NCI-H524 (cell line): ENCODE measurements around the gene WNT7B.

Source experiments
- DNase-seq, 2 experiments: peaks; one replicate each; lab custom pipeline; 2025; lab: John Stamatoyannopoulos, UW

WNT7B gene

DNA sequence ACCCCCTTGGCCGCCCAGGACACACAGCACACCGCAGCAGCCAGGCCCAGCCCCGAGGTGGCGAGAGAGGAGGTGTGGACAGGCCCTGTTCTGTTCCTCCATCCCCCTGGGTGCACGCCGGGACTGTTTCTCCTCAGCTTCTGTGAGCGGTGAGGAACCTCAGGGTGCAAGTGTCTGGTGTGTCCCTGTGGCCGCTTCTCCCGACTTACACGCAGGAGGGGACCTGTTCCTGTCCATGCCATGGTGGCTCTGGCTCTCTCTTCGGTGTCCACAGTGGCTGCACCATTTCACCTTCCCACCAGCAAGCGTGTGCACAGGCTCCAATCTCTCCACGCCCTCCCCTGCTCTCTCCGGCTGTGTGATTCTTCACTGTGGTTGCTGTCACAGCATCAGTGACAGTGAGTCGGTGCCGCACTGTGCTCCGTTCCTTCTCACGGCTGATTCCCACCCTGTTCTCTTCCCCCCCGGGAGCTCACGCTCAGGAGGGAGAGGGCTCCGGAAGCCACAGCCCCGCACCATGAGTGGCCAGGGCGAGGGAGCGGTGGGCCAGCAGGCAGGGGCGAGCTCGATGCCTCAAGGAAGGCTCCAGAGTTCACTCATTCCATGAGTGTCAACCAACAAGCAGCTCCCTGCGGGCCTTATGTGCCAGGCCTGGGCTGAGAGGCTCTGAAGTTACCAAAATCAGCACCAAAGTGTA is 18.6 kb upstream of the WNT7B start:
- no peak for DNase-seq

DNA sequence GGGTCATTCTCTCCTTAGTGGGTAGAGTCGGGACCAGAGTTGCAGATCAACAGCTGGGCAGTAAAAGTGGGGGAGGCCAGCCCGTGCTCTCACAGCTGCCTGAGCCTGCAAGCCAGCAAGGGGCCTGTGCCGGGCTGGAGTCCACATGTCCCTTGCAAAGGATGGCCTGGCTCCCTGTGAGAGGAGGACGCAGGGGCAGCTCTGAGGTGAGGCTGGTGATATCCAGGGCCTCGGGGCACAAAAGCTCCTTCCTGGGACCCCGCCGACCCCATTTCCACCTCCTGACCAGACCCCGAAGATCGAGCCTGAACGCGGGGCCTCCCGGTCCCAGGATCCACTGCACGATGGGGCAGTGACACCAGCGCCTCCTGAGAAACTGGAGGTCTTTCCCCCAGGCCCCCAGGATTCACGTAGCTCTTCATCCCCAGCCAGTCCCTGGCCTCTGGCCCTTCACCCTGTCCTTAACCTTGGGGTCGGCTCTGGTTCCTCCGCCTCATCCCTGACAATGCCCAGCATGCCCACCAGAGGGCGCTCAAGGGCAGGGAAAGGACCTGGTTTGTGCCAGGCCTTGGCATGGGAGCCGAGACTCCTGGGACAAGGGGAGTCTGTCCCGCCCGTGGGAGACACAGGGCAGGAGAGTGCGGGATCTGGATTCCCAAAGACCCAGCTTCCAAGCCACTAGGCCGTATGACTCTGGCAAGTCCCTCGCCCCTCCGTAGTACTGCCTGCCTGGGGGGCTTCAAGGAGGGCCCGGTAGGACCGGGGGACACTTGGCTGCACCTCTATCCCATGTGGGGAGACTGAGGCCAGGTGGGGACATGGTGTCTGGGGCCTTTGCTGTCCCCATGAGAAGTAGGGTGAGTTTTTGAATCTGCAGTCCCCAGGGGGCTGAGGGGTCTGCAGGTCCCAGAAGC is 17.8 kb upstream of the WNT7B start:
- peak; percentile 39 to 71 for DNase-seq

DNA sequence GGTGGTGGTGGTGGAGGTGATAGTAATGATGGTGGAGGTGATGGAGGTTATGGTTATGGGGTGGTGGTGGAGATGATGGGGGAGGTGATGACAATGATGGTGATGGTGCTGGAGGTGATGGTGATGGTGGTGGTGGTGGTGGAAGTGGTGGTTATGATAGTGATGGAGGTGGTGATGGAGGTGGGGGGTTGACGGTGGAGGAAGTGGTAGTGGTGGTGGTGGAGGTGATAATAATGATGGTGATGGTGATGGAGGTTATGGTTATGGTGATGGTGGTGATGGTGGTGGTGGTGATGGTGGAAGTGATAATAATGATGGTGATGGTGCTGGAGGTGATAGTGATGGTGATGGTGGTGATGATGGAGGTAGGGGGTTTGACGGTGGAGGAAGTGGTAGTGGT is 16.9 kb upstream of the WNT7B start:
- DNase-seq = no peak

DNA sequence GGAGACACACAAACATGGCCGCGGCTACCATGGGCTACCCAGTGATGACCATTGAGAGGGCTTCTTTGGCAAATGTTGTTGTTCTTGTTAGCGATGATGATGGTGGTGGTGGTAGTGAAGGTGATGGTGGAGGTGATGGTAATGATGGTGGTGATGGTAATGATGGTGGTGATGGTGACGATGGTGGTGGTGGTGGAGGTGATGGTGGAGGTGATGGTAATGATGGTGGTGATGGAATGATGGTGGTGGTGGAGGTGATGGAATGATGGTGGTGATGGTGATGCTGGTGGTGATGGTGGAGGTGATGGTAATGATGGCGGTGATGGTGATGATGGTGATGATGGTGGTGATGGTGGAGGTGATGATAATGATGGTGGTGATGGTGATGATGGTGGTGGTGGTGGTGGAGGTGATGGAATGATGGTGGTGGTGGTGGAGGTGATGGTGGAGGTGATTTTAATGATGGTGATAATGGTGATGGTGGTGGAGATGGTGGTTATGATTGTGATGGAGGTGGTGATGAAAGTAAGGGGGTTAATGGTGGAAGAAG is 16.3 kb upstream of the WNT7B start:
- DNase-seq = no peak

DNA sequence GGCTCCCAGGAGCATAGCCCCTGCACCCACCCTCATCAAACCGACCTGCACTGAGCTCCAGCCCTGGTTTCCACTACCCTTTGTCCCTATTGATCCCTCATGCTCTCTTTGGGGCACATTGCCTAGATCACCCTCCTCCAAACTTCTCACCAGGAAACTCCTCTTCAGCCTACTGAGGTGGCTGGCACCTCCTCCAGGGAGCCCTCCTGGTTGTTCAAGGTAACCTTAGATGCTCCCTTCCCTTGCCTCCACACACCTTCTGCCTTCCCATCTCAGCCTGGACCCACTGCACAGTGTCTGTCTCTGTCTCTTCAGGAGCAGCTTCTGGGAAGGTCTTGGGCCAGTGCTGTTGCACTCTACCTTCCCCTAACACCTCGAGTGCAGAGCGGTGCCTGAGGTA is 15.8 kb upstream of the WNT7B start:
- no peak for DNase-seq

DNA sequence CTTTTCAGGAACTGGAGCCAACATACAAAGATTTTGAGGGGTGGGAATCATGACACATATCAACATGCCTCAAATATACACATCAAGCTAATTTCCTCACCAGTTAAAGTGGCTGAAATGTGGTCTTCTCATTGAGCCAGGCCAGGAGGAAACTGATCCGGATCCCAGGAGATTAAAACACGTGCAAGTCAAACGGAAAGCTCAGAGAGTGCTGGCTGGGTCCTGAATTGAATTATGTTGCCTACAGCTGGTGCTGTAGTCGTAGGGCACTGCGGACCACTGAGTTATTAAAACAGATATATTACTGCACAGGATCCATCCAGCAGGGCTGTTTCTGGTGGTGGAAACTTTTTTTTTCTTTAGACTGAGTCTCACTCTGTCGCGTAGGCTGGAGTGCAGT is 14.1 kb upstream of the WNT7B start:
- peak in 1 of 2 experiments; percentile 38 for DNase-seq

DNA sequence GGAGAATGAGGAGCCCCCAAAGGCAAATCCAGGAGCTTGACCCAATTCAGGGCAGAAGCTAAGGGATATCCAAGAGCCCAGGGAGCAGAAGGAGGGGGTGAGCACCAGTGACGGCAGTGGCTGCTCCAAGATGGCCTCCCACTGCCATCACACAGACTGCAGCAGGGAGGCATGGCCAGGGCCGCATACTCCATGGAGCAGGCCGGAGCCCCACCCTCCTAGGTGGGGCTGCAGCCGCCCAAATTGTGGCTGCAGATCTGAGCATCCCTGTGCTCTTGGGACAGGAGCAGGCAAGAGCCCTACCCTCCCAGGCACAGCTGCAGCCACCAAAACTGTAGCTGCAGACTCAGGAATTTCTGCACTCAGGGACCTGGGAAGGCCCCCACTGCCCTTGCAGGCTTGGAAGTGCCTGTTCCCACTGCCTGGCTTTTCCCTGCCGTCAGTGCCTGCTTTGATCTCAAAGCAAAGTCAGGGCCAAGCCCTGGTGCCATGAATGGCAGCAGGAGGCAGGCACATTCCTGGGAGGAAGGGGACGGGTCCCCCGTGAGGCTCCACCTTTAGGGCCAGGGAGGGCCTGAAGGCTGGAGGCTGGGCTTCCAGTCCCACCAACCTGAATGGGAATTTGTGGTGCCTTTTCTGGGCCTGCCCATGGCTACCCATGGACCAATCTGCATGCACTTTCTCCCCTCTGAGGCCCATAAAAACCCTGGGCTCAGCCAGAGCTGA is 10.3 kb upstream of the WNT7B start:
- no peak for DNase-seq

DNA sequence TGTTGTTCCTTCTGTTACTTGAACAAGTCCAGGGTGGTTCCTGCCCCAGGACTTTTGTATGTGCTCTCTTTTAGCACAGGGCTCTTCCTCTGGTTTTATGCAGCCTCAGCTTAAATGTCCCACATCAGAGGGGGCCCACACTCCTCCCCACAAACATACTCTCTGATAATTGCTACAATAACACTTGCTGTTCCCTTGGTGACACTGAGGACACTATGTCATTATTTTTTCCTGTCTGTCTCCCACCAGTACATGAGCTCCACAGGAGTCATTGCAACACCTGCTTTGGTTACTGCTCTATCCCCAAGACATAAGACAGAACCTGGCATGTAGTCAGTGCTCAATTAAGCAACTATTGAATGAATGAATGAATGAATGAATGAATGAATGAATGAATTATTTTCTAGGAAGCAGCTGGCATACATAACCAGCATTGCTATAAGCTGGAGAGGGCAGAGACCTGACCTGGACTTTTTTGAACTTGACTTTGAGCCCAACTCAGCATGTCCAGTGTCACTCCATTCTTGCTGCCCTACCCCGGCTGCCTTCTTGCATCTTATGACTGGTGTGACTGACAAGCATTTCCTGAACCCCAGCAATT is 7.5 kb upstream of the WNT7B start:
- no peak for DNase-seq

DNA sequence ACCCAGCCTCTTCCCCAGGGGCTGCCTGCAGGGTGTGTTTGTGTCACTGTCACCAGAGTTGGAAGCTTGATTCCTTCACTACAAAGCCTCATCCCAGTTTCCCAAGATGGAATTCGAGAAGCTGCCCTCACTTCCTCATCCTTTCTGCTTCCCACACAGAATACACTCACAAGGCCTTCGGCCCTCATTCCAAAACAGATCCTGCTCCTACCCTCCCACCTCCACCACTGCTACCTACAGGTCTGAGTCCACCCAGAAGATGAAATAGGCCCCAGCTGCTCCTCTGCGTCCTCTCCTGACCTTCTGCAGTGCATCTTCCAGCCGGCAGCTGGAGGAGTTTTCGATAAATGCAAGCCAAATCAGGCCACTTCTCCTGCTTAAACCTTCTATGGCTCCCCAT is 6.8 kb upstream of the WNT7B start:
- no peak for DNase-seq

DNA sequence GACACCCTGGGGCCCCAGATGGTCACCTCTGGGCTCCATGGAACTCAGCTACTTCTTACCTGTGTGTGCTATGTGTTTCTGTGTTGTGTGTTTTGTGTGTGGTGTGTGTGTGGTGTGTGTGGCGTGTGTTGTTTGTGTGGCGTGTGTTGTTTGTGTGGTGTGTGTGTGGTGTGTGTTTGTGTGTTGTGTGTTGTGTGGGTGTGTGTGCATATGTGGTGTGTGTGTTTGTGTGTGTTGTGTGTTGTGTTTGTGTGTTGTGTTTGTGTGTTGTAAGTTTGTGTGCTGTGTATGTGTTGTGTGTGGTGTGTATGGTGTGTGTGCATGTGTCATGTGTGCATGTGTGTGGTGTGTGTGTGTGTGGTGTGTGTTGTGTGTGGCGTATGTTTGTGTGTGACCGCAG is 3.8 kb upstream of the WNT7B start:
- DNase-seq = no peak

DNA sequence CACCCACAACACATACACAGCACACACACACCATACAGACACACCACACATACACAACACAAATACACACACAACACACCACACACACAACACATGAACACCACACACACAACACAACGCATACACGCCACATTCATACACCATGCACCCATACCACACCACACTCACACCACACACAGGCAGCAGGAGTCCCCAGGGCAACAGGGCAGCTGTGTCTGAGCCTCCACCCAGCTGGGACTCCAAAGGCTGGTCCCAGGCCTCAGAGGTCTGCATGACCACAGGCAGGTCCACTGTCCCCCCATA is 3.3 kb upstream of the WNT7B start:
- DNase-seq = no peak

DNA sequence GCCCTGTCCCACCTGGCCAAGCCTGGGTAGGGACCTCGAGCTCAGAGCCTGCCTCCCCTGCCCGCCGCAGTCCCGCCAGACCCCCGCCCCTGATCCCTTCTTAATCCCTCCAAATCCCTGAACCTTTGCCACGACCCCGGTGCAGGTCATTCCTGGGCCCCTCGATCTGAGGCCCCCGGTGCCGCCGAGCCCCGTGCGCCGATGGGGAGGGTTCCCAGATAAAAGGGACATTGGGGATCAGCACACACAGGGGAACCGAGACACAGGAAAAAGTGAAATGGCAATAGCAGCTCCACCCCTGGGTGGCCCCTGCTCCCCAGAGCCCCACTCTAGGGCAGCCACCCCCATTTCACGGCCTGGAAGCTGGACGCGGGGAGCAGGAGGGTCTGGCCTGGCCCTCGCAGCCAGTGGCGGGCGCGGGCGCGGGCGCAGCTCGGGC is 1.3 kb upstream of the WNT7B start:
- no peak for DNase-seq

DNA sequence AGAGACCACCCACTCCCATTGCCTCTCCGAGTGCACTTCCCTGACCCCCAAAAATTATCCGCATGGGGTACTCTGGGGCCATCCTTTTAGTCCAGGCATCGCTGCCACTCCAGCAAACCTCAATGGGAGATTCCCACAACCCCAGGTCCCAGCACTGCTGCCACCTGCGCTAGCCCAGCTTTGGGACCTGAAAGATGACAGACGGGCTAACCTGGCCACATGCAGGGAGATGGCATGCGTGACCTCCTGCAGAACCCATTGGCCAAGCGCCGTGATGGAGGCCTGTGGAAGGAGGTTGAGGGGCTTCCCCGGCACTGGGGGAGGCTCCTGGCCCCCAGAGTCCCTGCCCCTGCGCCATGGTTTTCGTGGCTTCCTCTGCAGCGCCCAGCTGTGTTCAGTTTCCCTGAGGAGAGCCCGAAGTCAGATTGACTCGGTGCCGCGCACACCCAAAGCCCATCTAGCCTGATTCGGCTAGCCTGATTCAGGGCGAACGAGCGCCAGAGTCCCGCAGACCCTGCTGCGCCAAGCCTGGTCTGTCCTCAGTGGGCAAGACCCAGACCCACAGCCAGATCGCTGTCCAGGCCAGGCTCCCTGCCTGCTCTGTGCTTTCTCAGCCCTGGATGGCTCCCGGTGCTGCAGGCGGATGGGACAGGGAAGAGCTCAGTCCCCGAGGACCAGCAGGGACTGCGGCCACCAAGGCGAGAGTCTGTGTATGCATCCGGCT is 751 bp upstream of the WNT7B start:
- peak; percentile 38 to 64 for DNase-seq

DNA sequence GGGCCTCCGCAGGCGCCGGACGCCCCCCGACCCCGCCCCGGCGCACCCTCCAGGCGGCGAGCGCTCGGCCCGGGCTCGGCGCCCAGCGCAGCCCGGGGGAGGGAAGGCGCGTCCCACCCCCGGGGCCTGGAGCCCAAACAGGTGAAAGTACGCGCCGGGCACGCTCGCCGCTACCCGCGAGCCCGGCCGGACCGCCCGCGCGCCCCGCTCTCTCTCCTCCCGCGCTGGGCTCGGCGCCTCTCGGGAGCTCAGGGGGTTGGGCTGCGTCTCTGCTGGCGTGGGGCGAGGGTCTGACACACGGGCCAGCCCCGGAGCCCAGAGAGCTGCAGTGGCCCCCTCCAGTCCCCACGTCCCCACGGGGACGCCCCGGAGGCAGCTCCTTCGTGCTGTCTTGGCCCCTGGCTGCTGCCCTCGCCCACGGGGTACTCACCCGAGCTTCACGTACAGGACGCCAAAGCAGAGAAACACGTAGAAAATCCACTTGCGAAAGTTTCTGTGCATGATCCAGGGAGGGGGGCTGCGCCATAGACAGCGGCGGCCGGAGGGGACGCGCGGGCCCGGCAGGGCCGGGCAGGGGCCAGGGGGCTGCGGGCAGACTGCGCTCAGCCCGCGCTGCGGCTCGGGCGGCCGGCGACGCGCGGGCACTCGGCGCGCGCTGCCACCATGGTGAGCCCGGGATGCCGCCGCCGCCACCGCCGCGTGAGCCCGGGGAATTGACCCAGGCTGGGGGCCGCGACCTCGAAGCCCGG is 534 bp downstream of the WNT7B start:
- DNase-seq = no peak

DNA sequence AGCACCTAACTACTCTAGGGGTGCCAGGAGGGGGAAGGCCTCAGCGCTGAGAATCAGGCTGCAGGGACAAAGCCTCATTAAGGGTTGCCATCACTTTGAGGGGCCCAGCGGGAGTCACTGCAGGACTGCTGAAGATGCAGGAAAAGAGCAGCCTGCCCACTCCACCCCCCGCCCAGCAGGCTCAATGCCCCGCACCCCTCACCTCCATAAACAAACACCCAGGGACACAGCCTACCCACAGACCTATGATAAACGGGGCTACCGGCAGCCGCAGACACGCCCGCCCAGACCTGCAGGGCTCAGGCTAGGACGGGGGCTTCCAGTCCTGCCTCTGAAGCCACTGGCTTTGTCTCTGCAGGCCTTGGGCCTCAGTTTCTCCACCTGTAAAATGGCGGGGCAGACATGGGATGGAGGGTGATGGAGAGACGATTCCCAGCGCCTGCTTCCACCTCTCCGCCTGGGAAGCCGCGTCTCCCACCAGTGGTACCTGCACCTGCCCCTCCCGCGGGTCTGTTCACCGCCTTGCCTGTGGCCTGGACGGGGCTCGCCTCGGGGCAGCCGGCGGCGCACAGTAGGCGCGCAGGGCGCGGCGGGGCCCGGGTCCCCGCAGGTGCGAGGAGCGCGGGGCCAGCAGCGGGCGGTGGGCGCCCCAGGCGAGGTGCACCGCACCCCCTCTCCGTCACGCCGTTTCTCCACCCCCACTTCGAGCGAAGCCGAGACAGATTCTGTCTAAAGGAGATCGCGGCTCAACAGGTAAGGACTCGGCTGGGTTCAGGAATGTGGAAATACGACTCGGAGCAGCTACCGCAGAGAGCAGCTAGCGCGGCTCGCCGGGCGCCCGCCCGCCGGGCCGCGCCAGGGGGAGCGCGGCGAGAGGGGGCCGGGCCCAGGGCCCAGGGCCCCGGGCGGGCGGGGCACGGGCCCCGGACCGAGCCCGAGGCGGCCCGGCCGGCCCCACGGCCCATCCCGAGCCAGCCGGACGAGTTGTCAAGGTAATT is 1.5 kb downstream of the WNT7B start:
- DNase-seq = no peak

DNA sequence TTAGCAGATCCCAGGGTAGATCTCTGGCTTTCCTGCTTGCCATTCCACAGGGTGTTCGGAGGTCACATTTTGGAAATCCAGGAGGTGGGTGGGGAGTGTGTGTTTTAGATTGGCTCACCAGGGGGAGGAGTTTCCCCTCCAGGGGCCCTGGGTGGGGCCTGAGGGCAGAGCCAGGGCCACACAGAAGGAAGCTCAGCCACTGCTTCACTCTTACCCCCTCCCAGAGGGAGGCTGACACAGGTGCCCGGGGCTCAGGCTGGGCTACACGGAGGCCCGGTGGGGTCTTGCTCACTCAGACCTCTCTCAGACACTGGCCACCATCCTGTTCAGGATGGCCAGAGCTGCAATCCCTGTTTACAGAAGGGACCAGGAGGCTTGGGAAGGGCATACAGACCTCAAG is 2.5 kb downstream of the WNT7B start:
- DNase-seq = no peak

DNA sequence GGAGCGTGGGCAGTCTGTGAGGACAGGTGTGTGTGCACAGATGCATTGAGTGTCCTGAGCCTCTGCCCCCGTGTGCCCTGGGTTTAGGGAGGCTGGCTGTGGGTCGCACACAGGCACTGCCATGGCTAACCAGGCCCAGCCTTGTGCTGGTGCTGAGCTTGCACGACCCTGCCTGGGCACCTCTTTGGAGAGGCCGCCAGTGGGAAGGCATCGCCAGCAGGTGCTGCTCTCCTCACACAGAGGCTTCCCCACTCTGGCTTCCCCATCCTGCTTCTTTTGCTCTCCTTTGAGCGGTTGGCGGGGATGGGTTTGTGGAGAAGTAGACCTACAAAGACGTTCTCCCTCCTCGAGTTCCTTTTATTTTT is 4.1 kb downstream of the WNT7B start:
- DNase-seq = no peak

DNA sequence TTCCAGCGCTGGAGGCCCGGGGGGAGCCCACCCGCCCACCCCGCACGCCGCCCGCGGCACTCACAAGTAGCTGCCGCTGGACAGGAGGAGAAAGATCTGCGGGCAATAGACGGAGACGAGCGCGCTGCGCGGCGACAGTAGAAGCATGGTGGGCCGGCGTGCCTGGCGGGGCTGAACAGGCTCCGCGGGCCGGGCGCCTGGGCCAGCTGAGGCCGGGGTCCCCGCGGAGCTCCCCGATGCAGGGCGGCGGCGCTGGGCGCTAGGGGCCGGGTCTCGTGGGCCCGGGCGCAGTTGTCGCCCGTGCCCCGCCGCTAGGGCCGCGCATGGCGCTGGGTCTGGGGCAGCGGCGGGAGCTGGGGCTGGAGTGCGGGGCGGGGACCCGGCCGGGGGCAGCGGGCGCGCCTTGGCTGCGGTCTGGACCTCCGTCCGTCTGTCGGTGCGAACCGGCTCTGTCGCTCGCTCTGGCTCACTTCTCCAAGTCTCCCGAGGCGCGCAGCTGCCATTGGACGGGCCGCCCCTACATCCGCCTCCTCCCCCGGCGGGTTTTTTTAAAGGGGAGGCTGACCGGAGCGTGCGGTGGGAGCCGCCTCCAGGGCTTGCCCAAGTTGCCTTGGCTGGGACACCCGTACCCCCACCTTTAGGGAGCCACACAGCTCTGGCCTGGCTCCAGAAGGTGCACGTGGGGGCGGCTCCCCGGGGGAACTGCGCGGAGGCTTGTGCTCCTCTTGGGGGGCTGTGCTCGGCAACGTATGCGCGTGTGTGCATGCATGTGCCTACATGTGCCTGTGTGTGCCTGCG is 4.7 kb downstream of the WNT7B start:
- DNase-seq = no peak
